CD4-positive, alpha-beta T cell treated with Interleukin-1 beta for 1 hour (primary cell): ENCODE measurements around the gene SLC27A1.
"Not testable (repeated sequence)": the region's sequence is repeated elsewhere in the genome, so short reads cannot be mapped to it uniquely, and the experiment has no call there.

Experiments
- DNase-seq, 2 donors: peaks; one replicate each; pipeline ENCODE4 v3.0.0-alpha.2; 2020 to 2022

SLC27A1 gene

GRCh38 chr19:17487284-17488121 is 17.2 kb downstream of the SLC27A1 start:
- DNase-seq, result no peak

GRCh38 chr19:17488593-17489391 is 18.5 kb downstream of the SLC27A1 start:
- DNase-seq, result peak; percentile 83 to 85

GRCh38 chr19:17489392-17490030 is 19.2 kb downstream of the SLC27A1 start:
- no peak for DNase-seq

- DNase-seq, result peak; percentile 47 to 55
Measured at GRCh38 chr19:17490411-17490810, 20.1 kb downstream of the SLC27A1 start.

GRCh38 chr19:17491287-17491686 is 21.0 kb downstream of the SLC27A1 start:
- no peak for DNase-seq

GRCh38 chr19:17495639-17496296 is 25.4 kb downstream of the SLC27A1 start:
- no peak for DNase-seq

- DNase-seq, result peak; percentile 81 to 84
Measured at GRCh38 chr19:17496337-17496997, 26.1 kb downstream of the SLC27A1 start.

- no peak for DNase-seq
Measured at GRCh38 chr19:17497149-17497798, 26.9 kb downstream of the SLC27A1 start.

- not testable (repeated sequence) for DNase-seq
Measured at GRCh38 chr19:17499025-17499424, 28.7 kb downstream of the SLC27A1 start.

GRCh38 chr19:17499648-17500446 is 29.5 kb downstream of the SLC27A1 start:
- no peak for DNase-seq

- no peak for DNase-seq
Measured at GRCh38 chr19:17500447-17501198, 30.3 kb downstream of the SLC27A1 start.

- DNase-seq, result no peak
Measured at GRCh38 chr19:17503240-17503639, 32.9 kb downstream of the SLC27A1 start.

- no peak for DNase-seq
Measured at GRCh38 chr19:17504030-17504429, 33.7 kb downstream of the SLC27A1 start.

- no peak for DNase-seq
Measured at GRCh38 chr19:17504456-17504855, 34.1 kb downstream of the SLC27A1 start.

GRCh38 chr19:17505223-17505622 is 34.9 kb downstream of the SLC27A1 start:
- DNase-seq, result no peak

- DNase-seq, result no peak
Measured at GRCh38 chr19:17506745-17507144, 36.4 kb downstream of the SLC27A1 start.

- not testable (repeated sequence) for DNase-seq
Measured at GRCh38 chr19:17508558-17508933, 38.2 kb downstream of the SLC27A1 start.

- no peak for DNase-seq
Measured at GRCh38 chr19:17510220-17510993, 40.1 kb downstream of the SLC27A1 start.
